K562 (cell line): Measurements from ENCODE around the gene LST1. TPM values are rescaled to one million over a fixed set of nuclear protein-coding genes. Genes with fewer than 3 reads are reported as not detected.
A peak's percentile ranks its signal among the peaks of the same experiment; 100 is the strongest.

Experiments used
- ATF7 ChIP-seq: fragments of 450-650 bp; IDR thresholded peaks from 2 replicates; pipeline ENCODE4 v1.7.1; 2014; ENCODE audit warnings: mild to moderate bottlenecking, moderate library complexity
- CEBPG ChIP-seq, 3 experiments: fragments of 200-800 bp in 1 of 3; sonication (Bioruptor generic) in 1 of 3; sonication (generic) in 1 of 3; formaldehyde crosslinking in 1 of 3; IDR thresholded peaks in 2 of 3; conservative IDR thresholded peaks in 1 of 3; 2 replicates each; pipeline versions ENCODE4 v1.6.1 to v1.8.0; 2016 to 2022; ENCODE audit warnings: missing compliant biosample characterization in 2 of 3, missing genetic modification characterization in 2 of 3, mild to moderate bottlenecking in 1 of 3, missing genetic modification reagents in 1 of 3
- CHD4 ChIP-seq: fragments of 200-600 bp; sonication (generic); IDR thresholded peaks from 3 replicates; pipeline ENCODE4 v1.6.1; 2012; ENCODE audit warnings: low read depth, mild to moderate bottlenecking, mixed read lengths, low read length, inconsistent platforms; ENCODE audit not compliant: insufficient read depth, insufficient replicate concordance, poor library complexity, severe bottlenecking
- FUS ChIP-seq: fragments of 200-400 bp; formaldehyde crosslinking; optimal IDR thresholded peaks from 2 replicates; pipeline ENCODE3; 2017; ENCODE audit warnings: low read depth, low read length
- GTF2F1 ChIP-seq: IDR thresholded peaks from 2 replicates; pipeline ENCODE4 v1.6.1; 2011; ENCODE audit warnings: low read depth, low read length, improper control_type of control experiment
- HDAC8 ChIP-seq: fragments of 450-650 bp; IDR thresholded peaks from 2 replicates; pipeline ENCODE4 v1.6.1; 2016; ENCODE audit warnings: mild to moderate bottlenecking, missing genetic modification characterization, moderate library complexity, missing compliant biosample characterization
- ILF3 ChIP-seq: fragments of 450-650 bp; IDR thresholded peaks from 2 replicates; pipeline ENCODE4 v1.6.1; 2018; ENCODE audit warnings: antibody characterized with exemption, mild to moderate bottlenecking, moderate library complexity, borderline replicate concordance
- IRF2 ChIP-seq: sonication (generic); formaldehyde crosslinking; IDR thresholded peaks from 2 replicates; pipeline ENCODE4 v1.8.1; 2022; ENCODE audit warnings: mild to moderate bottlenecking, missing genetic modification reagents
- NFIC ChIP-seq: fragments of 450-650 bp; IDR thresholded peaks from 2 replicates; pipeline ENCODE4 v1.6.1; 2017; ENCODE audit warnings: mild to moderate bottlenecking, inconsistent platforms
- NFRKB ChIP-seq: fragments of 450-650 bp; IDR thresholded peaks from 2 replicates; pipeline ENCODE4 v1.6.1; 2016; ENCODE audit warnings: low read depth
- NUFIP1 ChIP-seq: fragments of 450-650 bp; IDR thresholded peaks from 2 replicates; pipeline ENCODE4 v1.6.1; 2018; ENCODE audit not compliant: partially characterized antibody
- OTX1 ChIP-seq: fragments of 450-650 bp; formaldehyde crosslinking; IDR thresholded peaks from 2 replicates; pipeline ENCODE4 v1.4.0; 2022; ENCODE audit warnings: mild to moderate bottlenecking
- PHF8 ChIP-seq: fragments of 200-600 bp; sonication (generic); IDR thresholded peaks from 2 replicates; pipeline ENCODE4 v1.6.1; 2012; ENCODE audit warnings: mixed run types, mild to moderate bottlenecking, inconsistent platforms, low read length, moderate library complexity, borderline replicate concordance
- PTTG1 ChIP-seq: fragments of 450-650 bp; IDR thresholded peaks from 2 replicates; pipeline ENCODE4 v1.6.1; 2016; ENCODE audit warnings: low read depth, mild to moderate bottlenecking, missing genetic modification characterization, missing compliant biosample characterization
- RBM22 ChIP-seq: fragments of 200-400 bp; formaldehyde crosslinking; IDR thresholded peaks from 2 replicates; pipeline ENCODE4 v1.6.1; 2018; ENCODE audit warnings: low read length, low read depth; ENCODE audit not compliant: poor library complexity, severe bottlenecking
- RBM34 ChIP-seq: fragments of 200-400 bp; formaldehyde crosslinking; IDR thresholded peaks from 2 replicates; pipeline ENCODE4 v1.6.1; 2018; ENCODE audit warnings: low read length, borderline replicate concordance; ENCODE audit not compliant: insufficient read depth
- RFX7 ChIP-seq: fragments of 250-450 bp; sonication (Bioruptor Pico); IDR thresholded peaks from 2 replicates; pipeline ENCODE4 v1.5.1; 2021; ENCODE audit warnings: mild to moderate bottlenecking
- RNF2 ChIP-seq: sonication (generic); IDR thresholded peaks from 2 replicates; pipeline ENCODE4 v1.6.1; 2016
- SMARCB1 ChIP-seq: IDR thresholded peaks from 2 replicates; pipeline ENCODE4 v1.6.1; 2011; ENCODE audit warnings: improper control_type of control experiment, low read depth; ENCODE audit not compliant: insufficient read length
- TEAD4 ChIP-seq, 2 experiments: sonication (generic) in 1 of 2; formaldehyde crosslinking in 1 of 2; IDR thresholded peaks; 2 replicates each; pipeline versions ENCODE4 v1.6.1 to v1.8.0; 2012 to 2022; ENCODE audit warnings: borderline replicate concordance in 1 of 2, inconsistent platforms in 1 of 2, low read length in 1 of 2, mild to moderate bottlenecking in 1 of 2, missing genetic modification reagents in 1 of 2
- TRIM28 ChIP-seq: fragments of 450-650 bp; IDR thresholded peaks from 2 replicates; pipeline ENCODE4 v1.6.1; 2017
- XRCC4 ChIP-seq: IDR thresholded peaks from one replicate; pipeline ENCODE4 v1.6.1; 2011; ENCODE audit not compliant: insufficient read depth, insufficient read length; ENCODE audit errors: extremely low read depth
- ZBED1 ChIP-seq: IDR thresholded peaks from 2 replicates; pipeline ENCODE4 v1.6.1; 2014
- ZBTB17 ChIP-seq: fragments of 450-650 bp; formaldehyde crosslinking; IDR thresholded peaks from 2 replicates; pipeline ENCODE4 v1.4.0; 2020; ENCODE audit warnings: mild to moderate bottlenecking
- ZBTB7A ChIP-seq: IDR thresholded peaks from 2 replicates; pipeline ENCODE4 v1.6.1; 2011; ENCODE audit warnings: low read depth, mild to moderate bottlenecking, low read length, moderate library complexity, borderline replicate concordance; ENCODE audit not compliant: control insufficient read depth
- polyA plus RNA-seq, 8 experiments: library from polyadenylated mRNA; depleted of rRNA in 4 of 8; stranded (reverse) in 5 of 8; unstranded in 3 of 8; fragments of >200 nt; fragmentation: Nextera tagmentation in 2 of 8; fragmentation: Illumina TruSeq in 1 of 8; extraction: Ambion mirVana in 2 of 8; extraction: Trizol in 1 of 8; gene quantifications; 2 replicates each; pipeline versions ENCODE4 v1.2.1 to v1.2.3, GENCODE V29; 2011 to 2014; ENCODE audit warnings: inconsistent platforms in 1 of 8, missing spikeins in 1 of 8
- total RNA-seq, 7 experiments: library from RNA; depleted of rRNA in 6 of 7; stranded (reverse); fragments of >200 nt in 6 of 7; fragmentation: Illumina TruSeq in 2 of 7; extraction: Trizol in 2 of 7; gene quantifications; 2 replicates each; pipeline versions ENCODE4 v1.2.1 to v1.2.3, GENCODE V29; 2011 to 2021; ENCODE audit warnings: low replicate concordance in 1 of 7
- TF ChIP-seq, protein P1 (sequence below): fragments of 450-650 bp; formaldehyde crosslinking; conservative IDR thresholded peaks from 2 replicates; pipeline ENCODE4 v1.4.0; 2022; ENCODE audit warnings: mild to moderate bottlenecking, missing genetic modification characterization
- TF ChIP-seq, protein P2 (sequence below): sonication (generic); formaldehyde crosslinking; IDR thresholded peaks from 2 replicates; pipeline ENCODE4 v1.8.1; 2022; ENCODE audit warnings: missing genetic modification reagents

The LST1 gene
- total and polyA plus RNA-seq, 9 of the 15 experiments (the other 6 are each of a cell fraction or from before 2014, with no cell fraction given), result 0.82 to 7.8 (median 1.7) TPM

DNA sequence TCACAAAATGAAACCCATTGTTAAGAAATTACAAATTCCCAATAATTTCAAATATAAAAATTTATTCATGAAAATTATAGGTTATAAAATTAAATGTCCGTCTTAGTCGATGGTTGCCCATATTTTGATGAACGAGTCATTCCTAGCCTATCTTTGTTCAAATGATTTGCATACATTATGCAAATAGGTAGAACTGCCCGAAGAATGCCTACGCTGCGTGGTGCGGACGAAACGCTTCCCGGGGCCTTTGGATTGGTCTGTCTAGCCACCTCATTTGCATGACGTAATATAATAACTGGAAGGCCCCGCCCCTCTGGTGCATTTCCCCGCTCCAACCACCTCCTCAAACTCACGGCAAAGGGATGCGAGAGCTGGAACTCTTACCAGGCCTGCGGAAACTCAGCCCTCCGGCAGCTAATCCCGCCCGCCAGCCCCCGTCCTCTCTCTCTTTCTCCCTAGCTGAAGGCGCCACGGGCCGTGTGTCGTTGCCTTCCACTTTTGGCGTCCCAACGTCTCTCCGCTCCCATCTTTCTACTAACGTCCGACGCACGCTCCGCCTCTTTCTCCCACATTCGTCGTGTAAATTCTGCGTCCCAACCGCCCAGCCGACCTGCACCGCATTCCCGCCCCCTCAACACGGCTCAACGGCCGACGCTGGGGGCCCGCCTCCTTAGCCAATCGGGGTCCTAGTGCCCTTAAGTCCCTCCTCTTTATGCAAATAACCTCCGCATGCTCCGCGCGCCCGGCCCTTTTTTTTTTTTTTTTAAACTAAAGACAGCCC, 33.9 kb downstream of the LST1 start (continued):
- TF ChIP-seq, protein P1, sequence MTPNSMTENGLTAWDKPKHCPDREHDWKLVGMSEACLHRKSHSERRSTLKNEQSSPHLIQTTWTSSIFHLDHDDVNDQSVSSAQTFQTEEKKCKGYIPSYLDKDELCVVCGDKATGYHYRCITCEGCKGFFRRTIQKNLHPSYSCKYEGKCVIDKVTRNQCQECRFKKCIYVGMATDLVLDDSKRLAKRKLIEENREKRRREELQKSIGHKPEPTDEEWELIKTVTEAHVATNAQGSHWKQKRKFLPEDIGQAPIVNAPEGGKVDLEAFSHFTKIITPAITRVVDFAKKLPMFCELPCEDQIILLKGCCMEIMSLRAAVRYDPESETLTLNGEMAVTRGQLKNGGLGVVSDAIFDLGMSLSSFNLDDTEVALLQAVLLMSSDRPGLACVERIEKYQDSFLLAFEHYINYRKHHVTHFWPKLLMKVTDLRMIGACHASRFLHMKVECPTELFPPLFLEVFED (CRISPR knock-in tag), result peak; percentile 97
- TF ChIP-seq ZBED1 (peak; percentile 39; the same call in 1 of the 2 replicates), IRF2 (CRISPR knock-in tag) (no peak), XRCC4 (no peak), NUFIP1 (no peak), NFRKB (no peak; the same call in none of the 2 replicates), NFIC (peak; percentile 66), TEAD4 (IDR thresholded peaks at IDR 0.05; ENCODE audit: low read length) (peak; percentile 75), TEAD4 (CRISPR knock-in tag; IDR thresholded peaks at IDR 0.05; ENCODE audit: borderline replicate concordance) (no peak), CHD4 (no peak), RFX7 (no peak), RNF2 (peak; percentile 69), CEBPG (CRISPR knock-in tag; IDR thresholded peaks at IDR 0.05) (peak; percentile 69), CEBPG (tag; conservative IDR thresholded peaks at IDR 0.05 in 1 of 2, IDR thresholded peaks at IDR 0.05 in 1 of 2) (peak; percentile 95 to 98), RBM34 (no peak), ILF3 (no peak), ZBTB17 (CRISPR knock-in tag) (peak; percentile 53; the same call in 1 of the 2 replicates), GTF2F1 (no peak; the same call in 1 of the 2 replicates), FUS (no peak), ATF7 (peak; percentile 100), HDAC8 (no peak), PTTG1 (tag) (no peak), RBM22 (no peak), PHF8 (peak; percentile 90), TRIM28 (no peak; the same call in 1 of the 2 replicates), ZBTB7A (no peak), OTX1 (CRISPR knock-in tag) (peak; percentile 97), SMARCB1 (no peak)
- TF ChIP-seq, protein P2, sequence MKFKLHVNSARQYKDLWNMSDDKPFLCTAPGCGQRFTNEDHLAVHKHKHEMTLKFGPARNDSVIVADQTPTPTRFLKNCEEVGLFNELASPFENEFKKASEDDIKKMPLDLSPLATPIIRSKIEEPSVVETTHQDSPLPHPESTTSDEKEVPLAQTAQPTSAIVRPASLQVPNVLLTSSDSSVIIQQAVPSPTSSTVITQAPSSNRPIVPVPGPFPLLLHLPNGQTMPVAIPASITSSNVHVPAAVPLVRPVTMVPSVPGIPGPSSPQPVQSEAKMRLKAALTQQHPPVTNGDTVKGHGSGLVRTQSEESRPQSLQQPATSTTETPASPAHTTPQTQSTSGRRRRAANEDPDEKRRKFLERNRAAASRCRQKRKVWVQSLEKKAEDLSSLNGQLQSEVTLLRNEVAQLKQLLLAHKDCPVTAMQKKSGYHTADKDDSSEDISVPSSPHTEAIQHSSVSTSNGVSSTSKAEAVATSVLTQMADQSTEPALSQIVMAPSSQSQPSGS (CRISPR knock-in tag), result peak; percentile 67; the same call in 1 of the 2 replicates
